GM19324 (cell line): Measurements from ENCODE around the gene TNP2.

ENCODE experiments used
- ATAC-seq: cut with Tn5 transposase; IDR thresholded peaks from one replicate; pipeline ENCODE4 v1.9.1; 2021; ENCODE audit warnings: mild to moderate bottlenecking, moderate library complexity; ENCODE audit not compliant: unreplicated experiment, low FRiP score

TNP2 gene

DNA sequence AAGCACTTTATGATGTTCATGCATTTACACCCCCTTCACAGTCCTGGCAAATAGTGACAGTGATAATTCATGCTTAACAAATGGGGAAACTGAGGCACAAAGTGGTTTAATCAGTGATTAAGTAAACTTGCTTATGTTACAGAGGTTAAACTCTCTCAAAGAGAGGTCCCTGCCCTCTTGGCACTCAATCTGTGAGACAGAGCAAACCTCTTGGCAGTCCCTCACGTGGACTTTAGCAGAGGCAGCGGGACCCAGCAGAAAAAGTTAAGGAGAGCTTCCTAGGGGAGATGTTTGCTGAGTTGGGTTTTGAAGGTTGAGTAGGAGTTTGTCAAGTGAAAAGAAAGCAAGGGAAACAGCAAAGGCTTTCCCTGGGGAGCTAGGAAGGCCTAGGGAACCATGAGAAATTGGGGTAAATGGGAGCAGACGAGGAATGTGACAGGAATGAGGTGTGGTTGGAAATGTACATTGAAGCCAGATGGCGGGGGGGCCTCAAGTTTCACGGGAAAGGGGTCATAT lies 23.8 kb downstream of the TNP2 start:
- ATAC-seq: no peak

DNA sequence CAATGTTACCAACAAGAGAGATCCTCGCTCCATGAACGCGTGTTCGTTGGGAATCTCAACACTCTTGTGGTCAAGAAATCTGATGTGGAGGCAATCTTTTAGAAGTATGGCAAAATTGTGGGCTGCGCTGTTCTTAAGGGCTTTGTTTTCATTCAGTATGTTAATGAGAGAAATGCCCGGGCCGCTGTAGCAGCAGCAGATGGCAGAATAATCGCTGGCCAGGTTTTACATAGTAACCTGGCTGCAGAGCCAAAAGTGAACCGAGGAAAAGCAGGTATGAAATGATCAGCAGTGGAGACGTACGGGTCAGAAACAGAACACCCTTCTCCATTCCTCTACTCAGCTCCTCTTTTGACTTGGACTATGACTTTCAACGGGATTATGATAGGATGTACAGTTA lies 26.5 kb downstream of the TNP2 start:
- no peak for ATAC-seq

DNA sequence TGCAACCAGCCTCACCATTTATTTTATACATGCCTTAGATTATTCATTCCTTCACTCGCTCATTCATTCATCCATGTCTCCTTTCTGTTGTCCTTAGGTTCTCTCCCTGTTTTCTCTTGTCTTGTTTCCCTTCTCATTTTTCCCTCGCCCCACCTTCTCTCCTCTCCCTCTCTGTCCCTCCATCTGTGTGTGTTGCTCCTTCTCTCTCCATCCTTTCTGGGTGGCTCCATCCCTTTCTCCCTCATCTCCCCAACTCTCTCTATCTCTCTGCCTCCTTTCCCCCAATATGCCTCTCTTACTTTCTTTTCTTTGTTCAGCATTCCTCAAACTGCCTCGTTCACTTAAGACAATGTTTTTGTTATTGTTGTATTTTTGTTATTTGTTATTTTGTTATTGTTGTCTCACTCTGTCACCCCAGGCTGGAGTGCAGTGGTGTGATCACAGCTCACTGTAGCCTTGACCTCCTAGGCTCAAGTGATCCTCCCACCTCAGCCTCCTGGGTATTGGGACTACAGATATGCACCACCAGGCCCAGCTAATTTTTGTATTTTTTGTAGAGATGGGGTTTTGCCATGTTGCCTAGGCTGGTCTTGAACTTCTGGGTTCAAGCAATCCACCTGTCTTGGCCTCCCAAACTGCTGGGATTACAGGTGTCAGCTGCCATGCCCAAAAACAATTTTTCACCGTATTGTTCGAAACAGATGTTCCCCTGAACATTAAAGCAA lies 27.5 kb downstream of the TNP2 start:
- ATAC-seq: no peak

DNA sequence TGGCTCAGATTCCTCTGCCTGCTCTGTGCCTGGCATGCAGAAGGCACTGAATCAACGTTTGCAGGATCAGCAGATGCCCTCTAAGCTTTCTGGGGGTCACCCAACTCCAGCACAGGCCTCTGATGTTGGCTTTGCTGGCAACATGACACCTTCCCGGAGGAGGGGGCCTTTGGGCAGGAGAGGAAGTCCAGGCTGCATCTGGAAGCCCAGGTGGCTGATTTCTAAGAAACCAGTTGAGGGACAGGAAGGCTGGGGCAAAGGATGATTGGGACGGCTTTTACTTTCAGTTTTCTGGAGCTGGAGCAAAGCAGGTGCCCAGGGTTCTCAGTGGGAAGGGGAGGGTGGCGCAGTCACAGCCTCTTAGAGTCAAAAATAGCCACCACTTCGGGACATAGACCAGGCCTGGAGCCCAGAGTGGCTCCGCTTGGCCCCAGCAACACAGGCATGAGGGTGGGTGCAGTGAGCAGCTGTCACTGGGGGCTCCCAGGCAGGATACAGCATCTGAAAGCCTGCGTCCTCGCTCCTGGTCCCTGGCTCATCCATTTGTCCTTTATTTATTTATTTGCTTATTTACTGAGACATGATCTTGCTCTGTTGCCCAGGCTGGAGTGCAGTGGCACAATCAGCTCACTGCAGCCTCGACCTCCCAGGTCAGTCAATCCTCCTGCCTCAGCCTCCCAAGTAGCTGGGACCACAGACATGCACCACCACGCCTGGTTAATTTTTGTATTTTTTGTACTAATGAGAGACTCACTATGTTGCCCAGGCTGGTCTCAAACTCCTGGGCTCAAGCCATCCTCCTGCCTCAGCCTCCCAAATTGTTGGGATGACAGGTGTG lies 28.3 kb downstream of the TNP2 start:
- ATAC-seq: no peak

DNA sequence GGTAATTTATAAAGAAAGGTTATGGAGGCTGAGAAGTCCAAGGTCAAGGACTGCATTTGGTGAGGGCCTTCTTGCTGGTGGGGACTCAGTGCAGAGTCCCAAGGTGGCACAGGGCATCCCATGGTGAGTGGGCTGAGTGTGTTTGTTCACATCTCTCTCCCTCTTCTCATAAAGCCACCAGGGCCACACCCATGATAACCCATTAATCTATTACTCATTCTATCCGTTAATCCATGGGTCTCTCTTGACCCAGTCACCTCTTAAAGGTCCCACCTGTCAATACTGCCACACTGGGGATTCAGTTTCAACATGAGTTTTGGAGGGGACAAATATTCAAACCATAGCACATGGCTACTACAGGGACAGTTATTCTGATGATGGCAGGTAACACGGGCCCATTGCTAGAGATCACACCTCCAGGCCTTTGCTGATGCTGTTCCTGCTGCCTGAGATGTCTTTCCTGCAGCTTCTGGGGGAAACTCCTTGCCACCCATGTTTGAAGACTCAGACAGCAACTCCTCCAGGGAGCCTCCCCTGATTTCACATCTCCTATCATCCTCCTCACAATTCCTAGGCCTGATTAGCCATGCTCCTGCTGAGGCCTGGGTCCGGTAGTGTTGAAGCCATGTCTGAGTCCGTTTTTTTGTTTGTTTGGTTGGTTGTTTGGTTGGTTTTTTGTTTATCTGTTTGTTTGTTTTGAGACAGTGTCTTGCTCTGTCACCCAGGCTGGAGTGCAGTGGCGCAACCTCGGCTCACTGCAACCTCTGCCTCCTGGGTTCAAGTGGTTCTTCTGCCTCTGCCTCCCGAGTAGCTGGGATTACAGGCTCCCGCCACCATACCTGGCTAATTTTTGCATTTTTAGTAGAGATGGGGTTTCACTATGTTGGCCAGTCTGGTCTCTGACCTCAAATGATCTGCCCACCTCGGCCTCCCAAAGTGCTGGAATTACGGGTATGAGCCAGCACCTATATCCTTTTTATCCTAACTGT lies 29.2 kb downstream of the TNP2 start:
- no peak for ATAC-seq

DNA sequence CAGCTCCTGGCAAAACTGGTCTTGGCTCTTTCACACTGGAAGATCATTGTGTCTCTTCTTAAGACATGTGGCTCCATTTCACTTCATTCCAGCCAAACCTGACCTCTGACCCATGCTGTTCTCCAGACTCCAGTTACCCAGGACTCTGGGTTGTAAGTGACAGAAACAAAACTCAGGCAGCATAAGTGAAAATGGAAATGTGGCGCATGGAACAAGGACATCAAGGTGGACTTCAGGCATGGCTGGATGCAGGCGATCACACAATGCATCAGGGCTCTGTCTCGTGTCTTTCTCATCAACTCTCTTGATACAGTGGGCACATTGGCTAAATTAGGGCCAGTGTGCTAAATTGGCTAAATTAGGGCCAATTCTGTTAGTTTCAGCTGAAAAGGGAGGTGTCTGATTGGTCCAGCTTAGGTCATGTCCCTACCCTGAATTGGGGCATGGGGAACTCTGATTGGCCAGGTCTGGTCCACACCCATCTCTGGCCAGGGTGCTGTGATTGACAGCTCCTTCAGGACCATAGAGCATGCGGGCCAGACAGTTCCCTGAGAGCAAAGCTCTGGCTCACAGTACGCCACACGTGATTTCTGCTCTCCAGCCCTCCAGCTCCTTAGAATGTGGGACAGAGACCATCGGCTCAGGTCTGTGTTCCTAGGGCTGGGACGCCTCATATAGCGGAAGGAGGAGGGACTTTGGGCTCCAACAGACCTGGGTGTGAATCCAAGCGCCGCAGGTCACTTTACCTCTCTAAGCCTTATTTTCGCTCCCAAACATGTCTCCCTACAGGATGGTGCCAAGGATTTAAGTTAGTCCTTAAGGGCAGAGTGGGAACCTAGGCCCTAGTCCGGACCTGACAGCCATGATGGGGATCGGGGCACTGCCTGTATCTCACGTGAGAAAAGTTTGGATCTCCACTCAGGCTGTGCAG lies 30.6 kb downstream of the TNP2 start:
- no peak for ATAC-seq

DNA sequence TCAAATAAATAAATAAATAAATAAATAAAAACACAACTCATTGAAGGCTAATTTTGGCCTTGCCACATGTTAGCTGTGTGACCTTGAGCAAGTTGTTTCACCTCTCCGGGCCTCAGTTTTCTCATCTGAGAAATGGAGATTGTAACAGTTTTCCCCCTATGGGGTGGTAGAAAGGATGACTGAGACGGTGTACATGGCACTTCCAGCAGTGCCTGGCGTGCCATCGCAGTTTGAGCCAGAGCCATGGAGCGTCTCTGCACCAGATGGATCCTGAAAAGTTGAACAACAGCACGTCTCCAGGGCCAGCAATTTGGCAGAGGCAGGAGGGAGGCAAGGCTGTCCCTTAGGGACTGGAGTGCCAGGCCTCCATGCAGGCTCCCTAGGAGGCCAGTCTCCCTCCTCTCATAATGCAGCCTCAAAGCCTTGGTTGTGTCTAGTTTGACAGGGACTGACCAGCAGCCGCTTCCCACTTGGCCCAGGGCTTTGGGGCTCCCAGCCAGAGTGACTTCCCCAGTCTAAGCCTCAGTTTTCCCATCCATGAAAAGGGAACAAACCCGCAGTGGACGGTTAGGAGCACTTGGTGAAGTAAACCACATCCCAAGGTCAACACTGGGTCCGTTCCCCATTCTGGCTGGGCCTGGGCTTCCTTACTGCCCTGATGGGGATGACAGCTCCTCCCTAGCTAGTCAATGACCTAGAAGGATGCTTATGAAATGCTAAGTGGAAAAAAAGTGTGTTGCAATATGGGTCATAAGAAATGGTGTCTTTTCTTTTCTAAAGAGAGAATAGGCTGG lies 32.5 kb downstream of the TNP2 start:
- ATAC-seq: no peak

DNA sequence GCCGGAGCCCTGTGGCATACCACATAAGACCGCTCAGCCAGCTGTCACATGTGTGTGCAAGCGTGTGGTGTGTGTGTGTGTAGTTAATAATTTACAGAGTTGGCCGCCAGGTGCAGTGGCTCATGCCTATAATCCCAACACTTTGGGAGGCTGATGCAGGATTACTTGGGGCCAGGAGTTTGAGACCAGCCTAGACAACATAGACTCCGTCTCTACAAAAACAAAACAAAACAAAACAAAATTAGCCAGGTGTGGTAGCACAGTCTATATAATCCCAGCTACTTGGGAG lies 33.5 kb downstream of the TNP2 start:
- no peak for ATAC-seq

DNA sequence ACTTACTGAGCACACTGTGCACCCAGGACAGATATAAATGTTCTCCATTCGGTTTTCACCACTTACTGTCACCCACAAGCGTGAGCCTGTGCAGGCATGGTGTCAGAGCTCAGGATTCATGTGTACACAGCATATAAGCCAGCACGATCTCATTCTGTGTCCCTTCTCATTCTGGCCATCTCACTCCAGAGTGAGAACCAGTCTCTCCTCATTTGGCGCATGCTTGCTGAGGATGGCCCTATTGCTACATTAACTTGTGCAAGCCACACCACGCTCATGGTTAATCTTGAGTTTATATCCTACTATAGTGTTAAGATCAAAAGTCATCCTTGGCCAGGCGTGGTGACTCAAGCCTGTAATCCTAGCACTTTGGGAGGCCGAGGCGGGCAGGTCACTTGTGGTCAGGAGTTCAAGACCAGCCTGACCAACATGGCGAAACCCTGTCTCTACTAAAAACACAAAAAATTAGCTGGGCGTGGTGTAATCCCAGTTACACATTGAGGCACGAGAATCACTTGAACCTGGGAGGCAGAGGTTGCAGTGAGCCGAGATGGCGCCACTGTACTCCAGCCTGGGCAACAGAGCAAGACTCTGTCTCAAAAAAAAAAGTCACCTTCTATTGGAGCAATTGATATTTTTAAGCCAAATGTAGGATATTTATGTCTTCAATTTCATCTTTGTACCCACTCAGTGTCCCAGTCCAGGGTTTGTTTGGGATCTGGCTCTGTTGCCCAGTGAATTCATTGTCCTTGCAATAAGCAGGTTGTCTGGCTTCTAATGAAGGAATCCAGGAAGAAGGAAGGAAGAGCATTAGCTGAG lies 34.0 kb downstream of the TNP2 start:
- ATAC-seq: no peak

DNA sequence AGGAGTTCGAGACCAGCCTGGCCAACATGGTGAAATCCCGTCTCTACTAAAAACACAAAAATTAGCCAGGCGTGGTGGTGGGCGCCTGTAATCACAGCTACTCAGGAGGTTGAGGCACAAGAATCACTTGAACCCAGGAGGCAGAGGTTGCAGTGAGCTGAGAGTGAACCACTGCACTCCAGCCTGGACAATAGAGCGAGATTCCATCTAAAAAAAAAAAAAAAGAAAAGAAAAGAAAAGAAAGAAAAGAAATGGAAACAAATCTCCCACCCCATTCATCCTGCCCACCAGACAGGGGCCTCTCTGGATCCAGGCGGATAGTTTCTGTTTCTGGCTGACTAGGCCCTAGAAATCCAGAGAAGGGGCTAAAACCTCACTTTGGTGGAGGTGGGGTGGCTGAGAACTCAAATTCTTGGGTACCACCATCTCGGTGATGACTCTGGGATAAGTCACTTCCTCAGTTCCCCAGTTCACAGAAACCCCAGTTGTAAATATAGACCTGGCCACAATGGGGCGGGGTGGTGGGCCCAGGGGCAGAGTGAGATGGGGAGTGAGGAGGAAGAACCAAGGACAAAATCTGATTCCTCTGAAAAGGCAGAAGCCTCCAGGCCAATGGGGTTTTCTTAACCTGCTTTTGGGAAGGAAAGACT lies 35.3 kb downstream of the TNP2 start:
- ATAC-seq: no peak

DNA sequence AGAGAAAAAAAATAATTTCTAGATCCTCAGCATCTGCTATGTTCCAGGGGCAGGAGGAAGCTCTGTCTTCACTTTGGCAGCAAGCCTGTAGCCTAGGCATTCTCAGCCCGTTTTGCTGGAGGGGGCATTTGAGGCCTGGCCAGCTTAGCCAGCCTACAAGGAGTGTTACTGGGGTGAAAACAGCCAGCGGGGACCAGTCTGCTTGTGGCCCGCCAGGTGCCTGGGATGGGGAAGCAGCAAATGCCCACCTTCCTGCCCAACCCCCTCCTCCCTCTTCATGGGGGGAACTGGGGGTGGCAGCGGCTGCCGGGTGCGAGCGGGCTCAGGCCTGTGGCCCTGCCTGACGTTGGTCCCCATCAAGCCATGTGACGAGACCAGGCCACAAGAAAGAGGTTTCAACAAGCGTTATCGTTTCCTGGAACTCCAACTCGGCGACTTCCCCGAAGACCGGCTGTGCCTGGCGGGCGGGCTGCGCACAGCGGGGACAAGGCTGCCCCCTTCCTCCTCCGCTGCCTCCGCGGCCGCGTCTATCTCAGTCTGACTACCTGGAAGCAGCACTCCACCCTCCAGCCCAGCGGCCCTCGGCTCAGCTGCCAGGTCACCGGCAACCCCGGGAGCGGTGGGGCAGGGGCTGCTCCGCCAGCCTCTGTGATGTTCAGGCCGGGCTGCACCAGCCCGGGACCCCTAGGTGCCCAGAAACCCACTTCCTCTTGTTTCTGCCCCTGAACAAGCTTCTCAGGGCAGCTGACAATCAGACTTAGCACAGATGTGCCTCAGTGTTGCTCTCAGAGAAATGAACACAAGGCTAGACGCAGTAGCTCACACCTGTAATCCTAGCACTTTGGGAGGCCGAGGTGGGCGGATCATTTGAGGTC lies 36.0 kb downstream of the TNP2 start:
- ATAC-seq: no peak

DNA sequence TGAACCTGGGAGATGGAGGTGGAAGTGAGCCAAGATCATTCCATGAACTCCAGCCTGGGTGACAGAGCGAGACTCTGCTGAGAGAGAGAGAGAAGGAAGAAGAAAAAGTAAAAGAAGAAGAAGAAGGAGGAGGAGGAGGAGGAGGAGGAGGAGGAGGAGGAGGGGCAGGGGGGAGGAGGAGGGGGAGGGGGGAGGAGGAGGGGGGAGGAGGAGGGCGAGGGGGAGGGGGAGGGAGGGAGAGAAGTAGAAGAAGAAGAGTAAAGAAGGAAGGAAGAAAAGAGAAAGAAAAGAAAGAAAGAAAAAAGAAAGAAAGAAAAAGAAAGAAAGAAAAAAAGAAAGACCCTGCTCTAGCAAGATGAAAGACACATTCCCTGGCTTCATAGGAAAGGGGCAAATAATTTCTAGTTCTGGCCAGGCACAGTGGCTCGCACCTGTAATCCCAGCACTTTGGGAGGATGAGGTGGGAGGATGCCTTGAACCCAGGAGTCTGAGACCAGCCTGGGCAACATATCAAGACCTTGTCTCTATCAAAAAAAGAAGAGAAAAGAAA lies 36.7 kb downstream of the TNP2 start:
- ATAC-seq: no peak

DNA sequence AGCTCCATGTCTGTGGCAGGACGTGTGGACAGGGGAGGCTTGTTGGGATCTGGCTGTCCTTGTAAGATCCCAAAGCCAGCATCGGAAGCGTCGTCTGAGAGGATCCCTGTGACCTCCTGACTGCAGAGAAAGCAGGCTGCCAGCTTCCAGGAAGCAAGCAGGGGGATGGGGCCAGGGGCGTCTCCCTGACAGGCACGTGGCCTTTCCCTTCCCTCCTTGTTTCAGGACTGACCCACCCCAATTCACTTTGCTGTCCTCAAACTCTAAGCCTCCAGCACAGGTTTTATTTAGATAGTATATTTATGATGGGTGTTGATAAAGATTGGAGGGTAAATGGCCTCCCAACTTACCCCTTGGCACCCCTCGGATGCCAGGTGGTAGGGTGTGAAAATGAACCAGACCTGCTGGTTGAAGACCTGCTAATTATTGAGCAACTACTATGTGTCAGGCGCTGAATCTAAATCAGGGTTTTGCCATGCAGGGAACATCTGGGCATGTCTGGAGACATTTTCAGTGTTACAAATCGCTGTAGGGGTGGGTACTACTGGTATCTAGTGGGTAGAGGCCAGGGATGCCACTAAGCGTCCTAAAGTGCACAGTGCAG lies 37.7 kb downstream of the TNP2 start:
- ATAC-seq: no peak

DNA sequence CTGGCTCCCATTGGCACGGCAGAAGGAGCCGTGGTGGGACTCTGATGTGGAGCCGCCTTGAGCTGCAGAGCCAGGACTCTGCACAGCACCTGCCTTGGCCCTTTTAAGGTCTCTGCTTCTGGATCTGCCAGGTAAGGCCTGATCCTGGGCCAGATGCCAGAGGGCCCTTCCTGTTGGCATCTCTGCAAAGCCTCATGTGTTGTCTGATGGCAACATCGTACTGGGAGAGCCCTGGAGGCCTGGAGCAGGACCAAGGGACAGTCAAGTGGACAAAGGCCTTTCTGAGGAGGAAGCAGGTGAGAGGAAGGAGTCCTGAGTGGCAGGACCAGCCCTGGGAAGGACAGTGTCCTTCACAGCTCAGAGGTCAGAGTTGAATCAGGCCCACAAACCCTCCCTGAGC lies 39.2 kb downstream of the TNP2 start:
- ATAC-seq: no peak

DNA sequence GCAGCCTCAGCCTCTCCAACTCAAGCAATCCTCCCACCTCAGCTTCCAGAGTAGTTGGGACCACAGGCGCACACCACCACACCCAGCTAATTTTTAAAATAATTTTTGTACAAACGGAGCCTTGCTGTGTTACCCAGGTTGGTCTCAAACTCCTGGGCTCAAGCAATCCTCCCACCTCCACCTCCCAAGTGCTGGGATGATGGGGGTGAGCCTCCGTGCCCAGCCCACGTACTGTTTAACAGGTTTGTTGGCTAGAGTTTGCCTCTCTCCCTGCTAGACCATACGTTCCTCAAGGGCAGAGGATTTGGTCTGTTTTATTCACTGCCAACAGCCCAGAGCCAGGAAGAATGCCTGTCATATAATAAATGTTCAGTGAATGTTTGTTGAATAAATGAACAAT lies 39.7 kb downstream of the TNP2 start:
- ATAC-seq: no peak
